ENCODE measurements around the gene VTI1B. TPM values are rescaled to one million over a fixed set of nuclear protein-coding genes. Genes with fewer than 3 reads are reported as not detected.
"Not testable (repeated sequence)": the region's sequence is repeated elsewhere in the genome, so short reads cannot be mapped to it uniquely, and the experiment has no call there.

Gene VTI1B
- total RNA-seq, 1 donor from 2014 or later: 92.0 TPM

GRCh38 chr14:67721875-67722274 is 47.4 kb upstream of the VTI1B start:
- Histone ChIP-seq H3K36me3 (ENCODE audit: insufficient read depth, low read length) (no peaks in the 10 kb centered on the region), H3K9ac (ENCODE audit: low read length) (no peak overlapping the region), H3K27ac (ENCODE audit: low read depth, low read length) (no peak overlapping the region), H3K4me3 (ENCODE audit: insufficient read depth, low read depth, low read length) (no peak overlapping the region), H2AFZ (ENCODE audit: low read depth, low read length) (no peak overlapping the region), H3K9me3 (ENCODE audit: insufficient read depth, low read depth, low read length) (no peaks in the 10 kb centered on the region), H3K4me2 (ENCODE audit: low read length) (no peak overlapping the region), H3K79me2 (ENCODE audit: insufficient read depth, low read length) (no peaks in the 10 kb centered on the region), H4K20me1 (ENCODE audit: insufficient read depth, low read length) (no peaks in the 10 kb centered on the region), H3K4me1 (ENCODE audit: insufficient read depth, low read length) (no peaks in the 10 kb centered on the region), H3K27me3 (ENCODE audit: insufficient read depth, low read length) (peaks cover 15% of the 10 kb centered on the region)
- TF ChIP-seq EZH2 (IDR thresholded peaks at IDR 0.05; ENCODE audit: insufficient read depth, low read length) (no peak), CTCF (IDR thresholded peaks at IDR 0.05; ENCODE audit: insufficient read depth, low read depth, low read length) (no peak)
- FAIRE-seq (no peak), DNase-seq (ENCODE audit: low read depth) (no peak)
- no peaks in the 10 kb centered on the region for H3K4me1 Mint-ChIP-seq (ENCODE audit: low read depth, unreplicated experiment)
- peaks cover 30% of the 10 kb centered on the region for H3K27me3 Mint-ChIP-seq (ENCODE audit: low read depth, unreplicated experiment)
- H3K4me3 Mint-ChIP-seq (ENCODE audit: unreplicated experiment): no peak overlapping the region
- no peaks in the 10 kb centered on the region for H3K36me3 Mint-ChIP-seq (ENCODE audit: low read depth, unreplicated experiment)
- H3K27ac Mint-ChIP-seq (ENCODE audit: unreplicated experiment): no peak overlapping the region
- peaks cover 1% of the 10 kb centered on the region for H3K9me3 Mint-ChIP-seq (ENCODE audit: unreplicated experiment)

- Histone ChIP-seq H3K36me3 (ENCODE audit: insufficient read depth, low read length) (no peaks in the 10 kb centered on the region), H3K27me3 (ENCODE audit: insufficient read depth, low read length) (peaks cover 15% of the 10 kb centered on the region), H3K4me2 (ENCODE audit: low read length) (no peak overlapping the region), H3K27ac (ENCODE audit: low read depth, low read length) (no peak overlapping the region), H3K4me3 (ENCODE audit: insufficient read depth, low read depth, low read length) (no peak overlapping the region), H3K4me1 (ENCODE audit: insufficient read depth, low read length) (no peaks in the 10 kb centered on the region), H4K20me1 (ENCODE audit: insufficient read depth, low read length) (no peaks in the 10 kb centered on the region), H3K9me3 (ENCODE audit: insufficient read depth, low read depth, low read length) (no peaks in the 10 kb centered on the region), H3K9ac (ENCODE audit: low read length) (no peak overlapping the region), H2AFZ (ENCODE audit: low read depth, low read length) (no peak overlapping the region), H3K79me2 (ENCODE audit: insufficient read depth, low read length) (no peaks in the 10 kb centered on the region)
- Mint-ChIP-seq H3K36me3 (ENCODE audit: low read depth, unreplicated experiment) (no peaks in the 10 kb centered on the region), H3K4me3 (ENCODE audit: unreplicated experiment) (no peak overlapping the region), H3K4me1 (ENCODE audit: low read depth, unreplicated experiment) (no peaks in the 10 kb centered on the region), H3K27me3 (ENCODE audit: low read depth, unreplicated experiment) (peaks cover 20% of the 10 kb centered on the region), H3K9me3 (ENCODE audit: unreplicated experiment) (peaks cover 1% of the 10 kb centered on the region), H3K27ac (ENCODE audit: unreplicated experiment) (no peak overlapping the region)
- TF ChIP-seq EZH2 (IDR thresholded peaks at IDR 0.05; ENCODE audit: insufficient read depth, low read length) (no peak), CTCF (IDR thresholded peaks at IDR 0.05; ENCODE audit: insufficient read depth, low read depth, low read length) (no peak)
- FAIRE-seq: no peak
- DNase-seq (ENCODE audit: low read depth): no peak
Measured at GRCh38 chr14:67719866-67720265, 45.4 kb upstream of the VTI1B start.

GRCh38 chr14:67719385-67719784 is 45.0 kb upstream of the VTI1B start:
- H3K9me3 Mint-ChIP-seq (ENCODE audit: unreplicated experiment); H3K36me3 Mint-ChIP-seq (ENCODE audit: low read depth, unreplicated experiment); H3K27ac Mint-ChIP-seq (ENCODE audit: unreplicated experiment); H3K9ac ChIP-seq (ENCODE audit: low read length); H3K4me3 ChIP-seq (ENCODE audit: insufficient read depth, low read depth, low read length); FAIRE-seq; H3K4me1 Mint-ChIP-seq (ENCODE audit: low read depth, unreplicated experiment); H3K4me1 ChIP-seq (ENCODE audit: insufficient read depth, low read length); H3K4me2 ChIP-seq (ENCODE audit: low read length); H3K27ac ChIP-seq (ENCODE audit: low read depth, low read length); H2AFZ ChIP-seq (ENCODE audit: low read depth, low read length); H3K4me3 Mint-ChIP-seq (ENCODE audit: unreplicated experiment); DNase-seq (ENCODE audit: low read depth); H3K36me3 ChIP-seq (ENCODE audit: insufficient read depth, low read length); H3K9me3 ChIP-seq (ENCODE audit: insufficient read depth, low read depth, low read length); H3K79me2 ChIP-seq (ENCODE audit: insufficient read depth, low read length); H4K20me1 ChIP-seq (ENCODE audit: insufficient read depth, low read length): not testable (repeated sequence)
- H3K27me3 ChIP-seq (ENCODE audit: insufficient read depth, low read length): peaks cover 12% of the 10 kb centered on the region
- peaks cover 20% of the 10 kb centered on the region for H3K27me3 Mint-ChIP-seq (ENCODE audit: low read depth, unreplicated experiment)

All from astrocyte (in vitro differentiated cells and primary cell).